Measurements from ENCODE around the gene MRPS27.

The MRPS27 gene

GRCh38 chr5:72252574-72253155 lies 67.4 kb downstream of the MRPS27 start:
- no peak overlapping the region for H2AK5ac ChIP-seq (ENCODE audit: low read length)
- no peaks in the 10 kb centered on the region for H3K79me1 ChIP-seq (ENCODE audit: low read length)
- no peak for DNase-seq
- H3K4me1 ChIP-seq (ENCODE audit: control insufficient read depth, low read depth, low read length) = peaks cover 4% of the 10 kb centered on the region
- H3K9ac ChIP-seq (ENCODE audit: low read length) = no peak overlapping the region
- no peak overlapping the region for H3K23ac ChIP-seq (ENCODE audit: low read length)
- WGBS (ENCODE audit: extremely low coverage, insufficient coverage, low lambda C conversion rate) = no CpG with 5 or more reads among the region's 5 CpGs
- no peak overlapping the region for H3K27ac ChIP-seq (ENCODE audit: low read depth, low read length)
- no peaks in the 10 kb centered on the region for H3K36me3 ChIP-seq (ENCODE audit: control insufficient read depth, insufficient read depth, low read length)
- H2BK120ac ChIP-seq (ENCODE audit: low read depth, low read length) = no peak overlapping the region
- no peak overlapping the region for H4K5ac ChIP-seq (ENCODE audit: low read length)
- H3K79me2 ChIP-seq (ENCODE audit: control insufficient read depth, insufficient read depth, low read length) = no peaks in the 10 kb centered on the region
- no peak overlapping the region for H3K4ac ChIP-seq (ENCODE audit: low read depth, low read length)
- no peak overlapping the region for H3K4me2 ChIP-seq (ENCODE audit: low read length)
- H2BK15ac ChIP-seq (replicated peaks; ENCODE audit: low read depth) = no peak overlapping the region
- H2BK5ac ChIP-seq (ENCODE audit: low read length) = no peak overlapping the region
- H3K4me3 ChIP-seq (ENCODE audit: low read length) = no peak overlapping the region
- H4K8ac ChIP-seq (ENCODE audit: low read depth, low read length) = no peak overlapping the region
- H3K56ac ChIP-seq (ENCODE audit: low read length) = no peak overlapping the region
- H3K18ac ChIP-seq (ENCODE audit: low read length) = no peak overlapping the region
- no peaks in the 10 kb centered on the region for H3K27me3 ChIP-seq (ENCODE audit: insufficient read depth, low read length, poor library complexity)

DNA sequence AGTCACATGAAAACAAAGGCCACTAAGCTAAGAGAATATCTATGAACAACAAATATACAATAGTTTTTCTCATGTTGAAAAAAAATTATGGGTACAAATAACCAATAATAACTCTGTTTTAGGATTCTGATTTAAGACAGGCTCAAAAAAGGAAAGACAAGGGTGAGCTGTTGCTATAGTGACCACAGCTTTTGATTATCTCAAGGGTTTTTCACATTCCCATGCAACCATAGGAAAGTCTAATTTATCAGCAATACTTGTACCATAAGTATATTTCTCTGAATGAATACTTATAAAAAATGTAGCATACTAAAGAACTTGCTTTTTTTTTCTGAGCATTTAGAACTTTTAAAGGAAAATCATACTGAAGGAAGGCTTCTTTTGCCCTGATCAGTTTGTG lies 68.0 kb downstream of the MRPS27 start:
- Histone ChIP-seq H3K18ac (ENCODE audit: low read length) (no peak overlapping the region), H3K4ac (ENCODE audit: low read depth, low read length) (no peak overlapping the region), H2BK5ac (ENCODE audit: low read length) (no peak overlapping the region), H3K56ac (ENCODE audit: low read length) (peak overlapping the region; percentile 61), H3K79me2 (ENCODE audit: control insufficient read depth, insufficient read depth, low read length) (no peaks in the 10 kb centered on the region), H3K23ac (ENCODE audit: low read length) (no peak overlapping the region), H2BK120ac (ENCODE audit: low read depth, low read length) (no peak overlapping the region), H2BK15ac (replicated peaks; ENCODE audit: low read depth) (no peak overlapping the region), H3K4me3 (ENCODE audit: low read length) (no peak overlapping the region), H3K27ac (ENCODE audit: low read depth, low read length) (no peak overlapping the region), H3K4me1 (ENCODE audit: control insufficient read depth, low read depth, low read length) (peaks cover 4% of the 10 kb centered on the region), H4K8ac (ENCODE audit: low read depth, low read length) (no peak overlapping the region), H3K36me3 (ENCODE audit: control insufficient read depth, insufficient read depth, low read length) (no peaks in the 10 kb centered on the region), H3K9ac (ENCODE audit: low read length) (no peak overlapping the region), H2AK5ac (ENCODE audit: low read length) (no peak overlapping the region), H4K5ac (ENCODE audit: low read length) (no peak overlapping the region), H3K79me1 (ENCODE audit: low read length) (no peaks in the 10 kb centered on the region), H3K4me2 (ENCODE audit: low read length) (no peak overlapping the region), H3K27me3 (ENCODE audit: insufficient read depth, low read length, poor library complexity) (no peaks in the 10 kb centered on the region)
- no peak for DNase-seq

DNA sequence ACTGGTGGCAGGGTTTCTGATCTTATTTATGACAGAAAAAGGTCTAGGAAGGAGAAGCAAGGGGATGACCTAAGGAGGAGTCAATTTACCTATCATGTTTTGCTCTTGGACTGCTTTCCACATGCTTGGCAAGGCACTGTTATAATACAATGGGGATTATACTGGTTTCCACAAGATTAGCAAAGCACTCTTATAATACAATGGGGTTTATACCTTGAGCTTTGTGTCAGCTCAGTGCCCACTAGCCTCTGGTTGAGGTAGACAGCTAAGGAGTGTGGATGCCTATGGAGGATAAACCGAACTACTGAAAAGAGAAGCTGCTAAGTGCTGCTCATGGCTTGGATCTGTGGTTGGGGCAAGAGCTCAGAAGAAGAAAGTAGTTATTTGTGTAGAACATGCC lies 68.7 kb downstream of the MRPS27 start:
- H3K18ac ChIP-seq (ENCODE audit: low read length) = no peak overlapping the region
- peaks cover 4% of the 10 kb centered on the region for H3K4me1 ChIP-seq (ENCODE audit: control insufficient read depth, low read depth, low read length)
- no CpG with 5 or more reads among the region's 1 CpG for WGBS (ENCODE audit: extremely low coverage, insufficient coverage, low lambda C conversion rate)
- no peak overlapping the region for H3K23ac ChIP-seq (ENCODE audit: low read length)
- H3K4me2 ChIP-seq (ENCODE audit: low read length) = no peak overlapping the region
- H2BK120ac ChIP-seq (ENCODE audit: low read depth, low read length) = no peak overlapping the region
- H3K4me3 ChIP-seq (ENCODE audit: low read length) = no peak overlapping the region
- H3K79me1 ChIP-seq (ENCODE audit: low read length) = no peaks in the 10 kb centered on the region
- H3K79me2 ChIP-seq (ENCODE audit: control insufficient read depth, insufficient read depth, low read length) = no peaks in the 10 kb centered on the region
- no peak overlapping the region for H4K5ac ChIP-seq (ENCODE audit: low read length)
- no peak overlapping the region for H3K4ac ChIP-seq (ENCODE audit: low read depth, low read length)
- no peaks in the 10 kb centered on the region for H3K27me3 ChIP-seq (ENCODE audit: insufficient read depth, low read length, poor library complexity)
- peak overlapping the region; percentile 61 for H3K56ac ChIP-seq (ENCODE audit: low read length)
- no peak overlapping the region for H2BK15ac ChIP-seq (replicated peaks; ENCODE audit: low read depth)
- no peak overlapping the region for H2BK5ac ChIP-seq (ENCODE audit: low read length)
- H3K36me3 ChIP-seq (ENCODE audit: control insufficient read depth, insufficient read depth, low read length) = no peaks in the 10 kb centered on the region
- peak; percentile 51 for DNase-seq
- H3K9ac ChIP-seq (ENCODE audit: low read length) = no peak overlapping the region
- no peak overlapping the region for H4K8ac ChIP-seq (ENCODE audit: low read depth, low read length)
- H3K27ac ChIP-seq (ENCODE audit: low read depth, low read length) = no peak overlapping the region
- no peak overlapping the region for H2AK5ac ChIP-seq (ENCODE audit: low read length)

DNA sequence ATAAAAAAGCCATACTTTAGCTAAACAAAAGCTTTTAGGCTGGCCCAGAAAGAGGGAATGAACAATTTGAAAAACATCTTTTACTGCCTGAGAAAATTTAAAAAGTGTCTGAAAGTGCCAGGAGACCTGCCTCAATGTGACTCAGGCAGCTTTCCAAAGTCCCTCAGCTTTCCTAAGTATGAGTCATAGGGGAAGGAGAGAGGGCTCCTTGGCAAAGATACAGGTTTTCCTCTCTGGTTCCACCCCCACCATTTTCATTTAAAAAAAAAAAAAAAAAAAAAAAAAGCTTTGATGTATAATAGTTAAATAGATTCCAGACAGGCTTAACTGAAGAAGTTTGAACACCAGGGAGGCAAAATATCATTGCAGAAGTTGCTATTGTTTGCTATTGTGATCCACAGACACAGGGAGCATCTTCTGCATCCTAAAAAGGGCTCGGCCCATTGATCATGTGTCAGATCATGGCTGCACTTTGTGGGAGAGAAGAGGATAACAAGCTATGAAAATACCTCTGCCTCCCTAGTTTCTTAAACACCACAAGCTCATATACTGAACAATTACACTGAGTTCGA lies 71.5 kb downstream of the MRPS27 start:
- H3K4me3 ChIP-seq (ENCODE audit: low read length) = no peak overlapping the region
- no peak overlapping the region for H3K27ac ChIP-seq (ENCODE audit: low read depth, low read length)

DNA sequence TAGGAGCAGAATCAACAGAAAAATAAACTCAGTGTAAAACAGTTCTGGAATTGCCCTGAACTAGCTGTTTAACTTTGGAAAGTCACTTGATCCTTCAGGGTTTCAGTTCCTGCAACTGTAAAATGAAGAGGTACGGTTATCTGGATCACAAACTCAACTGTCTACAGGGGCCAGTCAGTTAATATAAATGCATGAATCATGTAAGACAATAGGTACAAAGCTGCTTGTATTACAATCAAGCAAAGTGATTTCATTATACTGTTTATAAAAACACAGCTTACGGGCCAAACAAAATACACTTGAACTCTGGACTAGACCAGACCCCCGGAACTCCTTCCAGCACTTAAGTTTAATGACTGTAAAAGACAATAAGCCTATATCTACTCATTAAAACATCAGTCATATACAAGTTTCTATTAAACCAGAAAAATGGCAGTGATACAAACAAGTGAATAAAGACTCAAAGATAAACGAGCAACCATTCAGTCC lies 73.0 kb downstream of the MRPS27 start:
- no CpG with 5 or more reads among the region's 4 CpGs for WGBS (ENCODE audit: extremely low coverage, insufficient coverage, low lambda C conversion rate)
- Histone ChIP-seq H2BK120ac (ENCODE audit: low read depth, low read length) (no peak overlapping the region), H2BK15ac (replicated peaks; ENCODE audit: low read depth) (no peak overlapping the region), H3K23ac (ENCODE audit: low read length) (no peak overlapping the region), H3K27me3 (ENCODE audit: insufficient read depth, low read length, poor library complexity) (no peaks in the 10 kb centered on the region), H3K56ac (ENCODE audit: low read length) (no peak overlapping the region), H3K4ac (ENCODE audit: low read depth, low read length) (no peak overlapping the region), H4K5ac (ENCODE audit: low read length) (no peak overlapping the region), H3K79me2 (ENCODE audit: control insufficient read depth, insufficient read depth, low read length) (no peaks in the 10 kb centered on the region), H3K9ac (ENCODE audit: low read length) (no peak overlapping the region), H3K4me2 (ENCODE audit: low read length) (no peak overlapping the region), H2AK5ac (ENCODE audit: low read length) (no peak overlapping the region), H3K18ac (ENCODE audit: low read length) (no peak overlapping the region), H3K27ac (ENCODE audit: low read depth, low read length) (no peak overlapping the region), H3K79me1 (ENCODE audit: low read length) (peaks cover 6% of the 10 kb centered on the region), H2BK5ac (ENCODE audit: low read length) (no peak overlapping the region), H4K8ac (ENCODE audit: low read depth, low read length) (no peak overlapping the region), H3K36me3 (ENCODE audit: control insufficient read depth, insufficient read depth, low read length) (no peaks in the 10 kb centered on the region), H3K4me3 (ENCODE audit: low read length) (no peak overlapping the region), H3K4me1 (ENCODE audit: control insufficient read depth, low read depth, low read length) (peaks cover 4% of the 10 kb centered on the region)
- no peak for DNase-seq

More for the DNA sequence above, 71.5 kb downstream of the MRPS27 start:
- H3K4me1 ChIP-seq (ENCODE audit: control insufficient read depth, low read depth, low read length) = peaks cover 4% of the 10 kb centered on the region
- H4K5ac ChIP-seq (ENCODE audit: low read length) = no peak overlapping the region
- no peaks in the 10 kb centered on the region for H3K36me3 ChIP-seq (ENCODE audit: control insufficient read depth, insufficient read depth, low read length)
- DNase-seq = peak; percentile 61
- H3K79me2 ChIP-seq (ENCODE audit: control insufficient read depth, insufficient read depth, low read length) = no peaks in the 10 kb centered on the region
- no peak overlapping the region for H3K18ac ChIP-seq (ENCODE audit: low read length)
- H2BK15ac ChIP-seq (replicated peaks; ENCODE audit: low read depth) = no peak overlapping the region
- no peak overlapping the region for H3K56ac ChIP-seq (ENCODE audit: low read length)
- H2BK5ac ChIP-seq (ENCODE audit: low read length) = no peak overlapping the region
- no peak overlapping the region for H2BK120ac ChIP-seq (ENCODE audit: low read depth, low read length)
- H3K4ac ChIP-seq (ENCODE audit: low read depth, low read length) = no peak overlapping the region
- no peak overlapping the region for H3K23ac ChIP-seq (ENCODE audit: low read length)
- no peaks in the 10 kb centered on the region for H3K79me1 ChIP-seq (ENCODE audit: low read length)
- no peaks in the 10 kb centered on the region for H3K27me3 ChIP-seq (ENCODE audit: insufficient read depth, low read length, poor library complexity)
- WGBS (ENCODE audit: extremely low coverage, insufficient coverage, low lambda C conversion rate) = no CpG with 5 or more reads among the region's 2 CpGs
- no peak overlapping the region for H3K4me2 ChIP-seq (ENCODE audit: low read length)
- H2AK5ac ChIP-seq (ENCODE audit: low read length) = no peak overlapping the region
- no peak overlapping the region for H3K9ac ChIP-seq (ENCODE audit: low read length)
- no peak overlapping the region for H4K8ac ChIP-seq (ENCODE audit: low read depth, low read length)
